Measurements from ENCODE around the gene COG3. TPM values are rescaled to one million over a fixed set of nuclear protein-coding genes. Genes with fewer than 3 reads are reported as not detected.

COG3 gene
- total and polyA plus RNA-seq, 10 of the 15 experiments (the other 5 are each of a cell fraction or from before 2014, with no cell fraction given), result 6.1 to 35.1 (median 22.6) TPM

DNA sequence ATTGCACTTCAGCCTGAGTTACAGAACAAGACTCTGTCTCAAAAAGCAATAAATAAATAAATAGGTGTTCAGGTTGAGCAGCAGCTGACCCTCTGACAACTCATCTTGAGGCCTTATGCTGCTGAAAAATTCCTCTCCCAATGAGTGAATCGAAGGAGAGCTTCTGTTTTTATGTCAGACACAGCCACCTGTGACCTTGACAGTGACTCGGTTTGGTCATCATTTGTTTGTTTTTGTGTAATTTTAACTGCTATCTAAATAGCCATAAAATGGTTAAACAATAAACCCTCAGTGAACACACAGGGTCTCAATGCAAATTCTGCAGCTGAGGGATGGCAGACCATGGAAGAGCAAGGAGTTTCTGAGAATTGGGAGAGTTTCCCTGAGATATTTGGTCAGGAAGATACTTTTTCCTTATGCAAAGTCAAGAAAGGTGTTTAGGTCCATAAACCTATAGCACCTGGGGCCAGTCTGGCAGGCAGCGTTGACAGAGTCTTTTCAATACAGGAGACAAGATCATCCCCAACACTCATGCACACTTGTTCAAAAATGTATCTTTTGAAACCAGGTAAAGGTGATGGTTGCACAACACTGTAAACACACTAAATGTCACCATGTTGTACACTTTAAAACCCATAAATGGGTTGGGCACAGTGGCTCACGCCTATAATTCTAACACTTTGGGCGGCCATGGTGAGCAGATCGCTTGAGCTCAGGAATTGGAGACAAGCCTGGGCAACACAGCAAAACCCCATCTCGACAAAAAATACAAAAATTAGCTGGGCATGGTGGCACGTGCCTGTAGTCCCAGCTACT, 30.0 kb upstream of the COG3 start:
- TF ChIP-seq CREM (IDR thresholded peaks at IDR 0.05; ENCODE audit: low read depth) (no peak), TCF3 (IDR thresholded peaks at IDR 0.05; ENCODE audit: borderline replicate concordance, insufficient read depth, low read depth, low read length) (no peak), BACH1 (IDR thresholded peaks at IDR 0.05; ENCODE audit: borderline replicate concordance) (no peak), POLR2A (IDR thresholded peaks at IDR 0.05; ENCODE audit: low read depth, low read length) (no peak), SMARCA5 (IDR thresholded peaks at IDR 0.05) (no peak), NBN (IDR thresholded peaks at IDR 0.05) (no peak), MEF2A (IDR thresholded peaks at IDR 0.05; ENCODE audit: insufficient read depth, low read depth, low read length) (no peak), DPF2 (IDR thresholded peaks at IDR 0.05) (no peak), GABPA (IDR thresholded peaks at IDR 0.05; ENCODE audit: low read depth) (no peak), RFX5 (IDR thresholded peaks at IDR 0.05; ENCODE audit: low read depth, low read length) (no peak), NFYA (IDR thresholded peaks at IDR 0.05; ENCODE audit: borderline replicate concordance, low read depth, low read length) (no peak), BMI1 (IDR thresholded peaks at IDR 0.05; ENCODE audit: borderline replicate concordance) (no peak)
- TF ChIP-seq, protein P1, sequence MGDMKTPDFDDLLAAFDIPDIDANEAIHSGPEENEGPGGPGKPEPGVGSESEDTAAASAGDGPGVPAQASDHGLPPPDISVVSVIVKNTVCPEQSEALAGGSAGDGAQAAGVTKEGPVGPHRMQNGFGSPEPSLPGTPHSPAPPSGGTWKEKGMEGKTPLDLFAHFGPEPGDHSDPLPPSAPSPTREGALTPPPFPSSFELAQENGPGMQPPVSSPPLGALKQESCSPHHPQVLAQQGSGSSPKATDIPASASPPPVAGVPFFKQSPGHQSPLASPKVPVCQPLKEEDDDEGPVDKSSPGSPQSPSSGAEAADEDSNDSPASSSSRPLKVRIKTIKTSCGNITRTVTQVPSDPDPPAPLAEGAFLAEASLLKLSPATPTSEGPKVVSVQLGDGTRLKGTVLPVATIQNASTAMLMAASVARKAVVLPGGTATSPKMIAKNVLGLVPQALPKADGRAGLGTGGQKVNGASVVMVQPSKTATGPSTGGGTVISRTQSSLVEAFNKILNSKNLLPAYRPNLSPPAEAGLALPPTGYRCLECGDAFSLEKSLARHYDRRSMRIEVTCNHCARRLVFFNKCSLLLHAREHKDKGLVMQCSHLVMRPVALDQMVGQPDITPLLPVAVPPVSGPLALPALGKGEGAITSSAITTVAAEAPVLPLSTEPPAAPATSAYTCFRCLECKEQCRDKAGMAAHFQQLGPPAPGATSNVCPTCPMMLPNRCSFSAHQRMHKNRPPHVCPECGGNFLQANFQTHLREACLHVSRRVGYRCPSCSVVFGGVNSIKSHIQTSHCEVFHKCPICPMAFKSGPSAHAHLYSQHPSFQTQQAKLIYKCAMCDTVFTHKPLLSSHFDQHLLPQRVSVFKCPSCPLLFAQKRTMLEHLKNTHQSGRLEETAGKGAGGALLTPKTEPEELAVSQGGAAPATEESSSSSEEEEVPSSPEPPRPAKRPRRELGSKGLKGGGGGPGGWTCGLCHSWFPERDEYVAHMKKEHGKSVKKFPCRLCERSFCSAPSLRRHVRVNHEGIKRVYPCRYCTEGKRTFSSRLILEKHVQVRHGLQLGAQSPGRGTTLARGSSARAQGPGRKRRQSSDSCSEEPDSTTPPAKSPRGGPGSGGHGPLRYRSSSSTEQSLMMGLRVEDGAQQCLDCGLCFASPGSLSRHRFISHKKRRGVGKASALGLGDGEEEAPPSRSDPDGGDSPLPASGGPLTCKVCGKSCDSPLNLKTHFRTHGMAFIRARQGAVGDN (IDR thresholded peaks at IDR 0.05), result no peak
- TF ChIP-seq, protein P2, sequence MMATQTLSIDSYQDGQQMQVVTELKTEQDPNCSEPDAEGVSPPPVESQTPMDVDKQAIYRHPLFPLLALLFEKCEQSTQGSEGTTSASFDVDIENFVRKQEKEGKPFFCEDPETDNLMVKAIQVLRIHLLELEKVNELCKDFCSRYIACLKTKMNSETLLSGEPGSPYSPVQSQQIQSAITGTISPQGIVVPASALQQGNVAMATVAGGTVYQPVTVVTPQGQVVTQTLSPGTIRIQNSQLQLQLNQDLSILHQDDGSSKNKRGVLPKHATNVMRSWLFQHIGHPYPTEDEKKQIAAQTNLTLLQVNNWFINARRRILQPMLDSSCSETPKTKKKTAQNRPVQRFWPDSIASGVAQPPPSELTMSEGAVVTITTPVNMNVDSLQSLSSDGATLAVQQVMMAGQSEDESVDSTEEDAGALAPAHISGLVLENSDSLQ (IDR thresholded peaks at IDR 0.05), result no peak
- Histone ChIP-seq H2AFZ (ENCODE audit: control insufficient read depth, low read depth, low read length) (no peak overlapping the region), H3K27ac (ENCODE audit: control insufficient read depth, insufficient read depth) (no peak overlapping the region), H3K27me3 (replicated peaks in 1 of 2; ENCODE audit: control insufficient read depth in 2 of 2, insufficient read depth in 2 of 2, low read length in 1 of 2) (no peaks in the 10 kb centered on the region), H3K4me1 (ENCODE audit: control insufficient read depth, insufficient read depth, low read length) (no peaks in the 10 kb centered on the region; the same call in 1 of the 2 replicates), H3K9ac (ENCODE audit: control insufficient read depth, insufficient read depth, low read length) (no peak overlapping the region), H4K20me1 (ENCODE audit: control insufficient read depth, insufficient read depth) (no peaks in the 10 kb centered on the region), H3K4me2 (ENCODE audit: control insufficient read depth, insufficient read depth) (no peak overlapping the region), H3K9me3 (replicated peaks; ENCODE audit: control insufficient read depth, insufficient read depth, low read length) (no peaks in the 10 kb centered on the region), H3K79me2 (ENCODE audit: control insufficient read depth, insufficient read depth, low read length) (no peaks in the 10 kb centered on the region), H3K4me3 (no peak overlapping the region), H3K36me3 (ENCODE audit: control insufficient read depth in 2 of 2, insufficient read depth in 2 of 2, low read length in 1 of 2) (no peaks in the 10 kb centered on the region)
- in situ Hi-C loops (cut with MboI) (no loop called here), intact Hi-C loops (cut with micrococcal nuclease; ENCODE audit: unreplicated experiment) (no loop called here)
- no peak for ATAC-seq
- ChIA-PET SMC1A (ENCODE audit: uncharacterized antibody, unreplicated experiment) (no interaction called here), RAD21 (ENCODE audit: unreplicated experiment) (no interaction called here), POLR2A (no interaction called here), CTCF (no interaction called here)
- DNase-seq (ENCODE audit: low read depth, low spot score), result no peak
- WGBS (ENCODE audit: insufficient coverage, insufficient replicate concordance, low lambda C conversion rate, missing lambda C conversion rate), result 64% methylated on average over 8 of the region's 8 CpGs
- BruUV-seq (replicated peaks), result no TSS peak
- no peak for FAIRE-seq
